Measurements from ENCODE around the gene FKBP6. TPM values are rescaled to one million over a fixed set of nuclear protein-coding genes. Genes with fewer than 3 reads are reported as not detected.
"Not testable (repeated sequence)": the region's sequence is repeated elsewhere in the genome, so short reads cannot be mapped to it uniquely, and the experiment has no call there.

The FKBP6 gene, protein sequence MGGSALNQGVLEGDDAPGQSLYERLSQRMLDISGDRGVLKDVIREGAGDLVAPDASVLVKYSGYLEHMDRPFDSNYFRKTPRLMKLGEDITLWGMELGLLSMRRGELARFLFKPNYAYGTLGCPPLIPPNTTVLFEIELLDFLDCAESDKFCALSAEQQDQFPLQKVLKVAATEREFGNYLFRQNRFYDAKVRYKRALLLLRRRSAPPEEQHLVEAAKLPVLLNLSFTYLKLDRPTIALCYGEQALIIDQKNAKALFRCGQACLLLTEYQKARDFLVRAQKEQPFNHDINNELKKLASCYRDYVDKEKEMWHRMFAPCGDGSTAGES
- polyA plus RNA-seq (ENCODE audit: insufficient read length in 4 of 4): under 1 TPM in 3 of 4 donors, not detected in 1; 0.29 to 0.90 (median 0.78) TPM

- DNase-seq (ENCODE audit: low read depth in 4 of 4, low spot score in 2 of 4): not testable (repeated sequence)
These were observed at the start of gene FKBP6, which contains the start of gene TRIM50 for GRCh38 chr7:73327922-73328321. Gene FKBP6, plus strand, starts transcription at chr7:73328161. Its CDS starts 268 bp downstream, at chr7:73328429. Gene TRIM50, minus strand, starts transcription at chr7:73328082. Its CDS starts 3,295 bp downstream, at chr7:73324787.

DNA sequence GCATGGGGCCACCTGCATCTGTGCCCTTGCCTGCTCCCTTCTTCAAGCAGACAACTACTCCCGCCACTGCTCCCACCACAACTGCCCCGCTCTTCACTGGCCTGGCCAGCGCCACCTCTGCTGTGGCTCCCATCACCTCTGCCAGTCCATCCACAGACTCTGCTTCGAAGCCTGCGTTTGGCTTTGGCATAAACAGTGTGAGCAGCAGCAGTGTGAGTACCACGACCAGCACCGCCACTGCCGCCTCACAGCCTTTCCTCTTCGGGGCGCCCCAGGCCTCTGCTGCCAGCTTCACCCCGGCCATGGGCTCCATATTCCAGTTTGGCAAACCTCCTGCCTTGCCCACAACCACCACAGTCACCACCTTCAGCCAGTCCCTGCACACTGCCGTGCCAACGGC is 30.7 kb upstream of the FKBP6 start:
- DNase-seq (ENCODE audit: low read depth in 4 of 4, low spot score in 2 of 4): not testable (repeated sequence)

- not testable (repeated sequence) for DNase-seq (ENCODE audit: low read depth in 4 of 4, low spot score in 2 of 4)
These were observed 30.3 kb upstream of the FKBP6 start for GRCh38 chr7:73297706-73298105.

- not testable (repeated sequence) for DNase-seq (ENCODE audit: low read depth in 4 of 4, low spot score in 2 of 4)
These were observed 28.1 kb upstream of the FKBP6 start for GRCh38 chr7:73299812-73300211.

DNA sequence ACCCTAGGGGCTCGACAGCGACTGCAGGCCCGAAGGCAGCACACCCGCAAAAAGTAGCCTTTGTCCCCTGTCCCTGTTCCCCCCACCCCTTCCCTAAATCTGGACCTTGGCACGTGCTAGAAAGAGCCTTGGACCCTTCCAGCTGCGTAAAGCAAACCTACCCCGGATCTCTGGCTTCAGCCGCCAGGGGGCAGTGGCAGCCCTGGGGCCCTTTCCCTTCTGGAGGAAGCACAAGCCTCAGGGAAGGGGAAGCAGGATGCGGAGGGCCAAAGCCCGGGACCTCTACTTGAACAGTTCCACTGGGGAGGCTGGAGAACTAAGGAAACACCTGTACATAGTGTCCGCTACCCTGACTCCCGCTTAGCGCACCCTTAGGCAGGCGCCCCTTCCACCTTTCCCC is 26.9 kb upstream of the FKBP6 start:
- not testable (repeated sequence) for DNase-seq (ENCODE audit: low read depth in 4 of 4, low spot score in 2 of 4)

- not testable (repeated sequence) for DNase-seq (ENCODE audit: low read depth in 4 of 4, low spot score in 2 of 4)
These were observed 25.1 kb upstream of the FKBP6 start for GRCh38 chr7:73302846-73303245.

- DNase-seq (ENCODE audit: low read depth in 4 of 4, low spot score in 2 of 4): no peak
These were observed 24.4 kb upstream of the FKBP6 start for GRCh38 chr7:73303546-73303945.

- DNase-seq (ENCODE audit: low read depth in 4 of 4, low spot score in 2 of 4): no peak
These were observed 23.9 kb upstream of the FKBP6 start for GRCh38 chr7:73304071-73304470.

DNA sequence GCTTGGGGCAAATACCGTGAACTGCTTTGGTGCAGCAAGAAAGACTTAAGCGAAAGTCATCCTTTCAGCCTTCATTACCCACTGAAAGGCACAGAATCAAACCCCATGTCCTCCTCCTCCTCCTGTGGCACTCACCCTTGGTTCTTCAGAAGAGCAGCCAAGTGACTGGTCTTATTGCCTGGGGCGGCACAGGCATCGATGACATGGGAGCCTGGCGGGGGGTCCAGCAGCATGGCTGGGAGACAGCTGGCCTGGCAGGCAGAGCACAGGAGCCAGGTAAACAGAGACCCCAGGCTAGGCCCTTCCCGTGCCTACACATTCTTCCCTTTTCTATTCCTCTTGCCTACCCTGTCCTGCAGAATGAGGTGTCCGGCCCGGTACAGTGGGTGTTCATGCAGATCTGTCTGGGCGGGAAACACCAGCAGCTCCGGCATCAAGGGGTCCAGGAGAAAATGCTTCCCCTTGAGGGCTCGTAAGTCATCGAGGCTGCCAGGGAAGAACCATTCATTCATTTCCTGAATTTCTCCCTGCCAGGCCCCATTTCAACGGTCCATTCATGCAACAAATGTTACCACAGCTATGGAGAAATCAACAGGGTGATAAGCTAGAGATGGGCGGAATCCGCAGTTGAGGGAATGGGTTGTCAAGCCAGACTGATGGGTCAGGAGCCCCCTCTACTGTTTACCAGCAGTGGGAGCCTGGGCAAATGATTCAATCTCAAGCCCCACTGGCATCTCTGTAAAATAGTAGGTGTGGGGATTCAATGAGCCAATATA is 23.2 kb upstream of the FKBP6 start:
- DNase-seq (ENCODE audit: low read depth in 4 of 4, low spot score in 2 of 4): not testable (repeated sequence)

- no peak for DNase-seq (ENCODE audit: low read depth in 4 of 4, low spot score in 2 of 4)
These were observed 20.5 kb upstream of the FKBP6 start for GRCh38 chr7:73307436-73307835.

- DNase-seq (ENCODE audit: low read depth in 4 of 4, low spot score in 2 of 4): no peak
These were observed 19.8 kb upstream of the FKBP6 start for GRCh38 chr7:73308074-73308664.

- DNase-seq (ENCODE audit: low read depth in 4 of 4, low spot score in 2 of 4): peak in 3 of 4 donors; percentile 47 to 61 (median 53)
These were observed 19.2 kb upstream of the FKBP6 start, which contains the start of gene NSUN5 for GRCh38 chr7:73308665-73309214. Gene NSUN5, minus strand, starts transcription at chr7:73308826. Its CDS starts 36 bp downstream, at chr7:73308790.

GRCh38 chr7:73311421-73311820 is 16.5 kb upstream of the FKBP6 start:
- not testable (repeated sequence) for DNase-seq (ENCODE audit: low read depth in 4 of 4, low spot score in 2 of 4)

- no peak for DNase-seq (ENCODE audit: low read depth in 4 of 4, low spot score in 2 of 4)
These were observed 15.0 kb upstream of the FKBP6 start for GRCh38 chr7:73312831-73313520.

- DNase-seq (ENCODE audit: low read depth in 4 of 4, low spot score in 2 of 4): no peak
These were observed 14.4 kb upstream of the FKBP6 start for GRCh38 chr7:73313521-73313906.

DNA sequence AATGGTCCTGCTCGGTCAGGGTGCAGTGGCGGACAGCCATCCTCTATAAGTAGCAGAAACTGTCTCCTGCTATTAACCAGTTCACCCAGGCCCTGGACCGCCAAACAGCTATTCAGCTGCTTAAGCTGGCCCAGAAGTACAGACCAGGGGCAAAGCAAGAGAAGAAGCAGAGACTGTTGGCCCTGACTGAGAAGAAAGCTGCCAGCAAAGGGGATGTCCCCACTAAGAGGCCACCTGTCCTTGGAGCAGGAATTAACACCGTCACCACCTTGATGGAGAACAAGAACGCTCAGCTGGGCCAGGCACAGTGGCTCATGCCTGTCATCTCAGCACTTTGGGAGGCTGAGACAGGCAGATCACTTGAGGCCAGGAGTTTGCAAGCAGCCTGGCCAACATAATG is 13.7 kb upstream of the FKBP6 start:
- DNase-seq (ENCODE audit: low read depth in 4 of 4, low spot score in 2 of 4): no peak

DNA sequence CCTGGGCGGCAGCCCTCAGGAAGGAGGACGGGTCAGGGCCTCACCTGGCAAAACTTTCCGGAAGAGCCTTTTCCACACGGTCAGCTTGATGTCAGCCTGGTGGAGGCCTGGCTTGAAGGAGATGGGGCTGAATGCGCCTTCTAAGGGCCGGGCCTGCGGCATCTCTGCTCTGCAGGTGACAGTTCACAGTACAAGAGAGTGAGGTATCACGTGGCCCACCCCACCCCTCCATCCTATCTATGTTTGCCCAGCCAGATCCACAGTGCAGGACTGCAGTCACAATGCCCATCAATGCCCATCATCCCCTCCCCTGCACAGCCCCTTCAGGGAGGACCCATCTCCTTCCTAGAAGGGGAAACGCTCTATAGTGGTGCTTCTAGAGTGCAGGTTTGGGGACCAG is 11.4 kb upstream of the FKBP6 start:
- no peak for DNase-seq (ENCODE audit: low read depth in 4 of 4, low spot score in 2 of 4)

GRCh38 chr7:73318656-73319204 is 9.2 kb upstream of the FKBP6 start:
- DNase-seq (ENCODE audit: low read depth in 4 of 4, low spot score in 2 of 4): not testable (repeated sequence)

GRCh38 chr7:73319541-73319940 is 8.4 kb upstream of the FKBP6 start:
- DNase-seq (ENCODE audit: low read depth in 4 of 4, low spot score in 2 of 4): not testable (repeated sequence)

GRCh38 chr7:73320009-73320408 is 8.0 kb upstream of the FKBP6 start:
- DNase-seq (ENCODE audit: low read depth in 4 of 4, low spot score in 2 of 4): not testable (repeated sequence)

Measured in left renal cortex interstitium (tissue), 4 donors.